ENCODE results near the gene GRM8.

DNA sequence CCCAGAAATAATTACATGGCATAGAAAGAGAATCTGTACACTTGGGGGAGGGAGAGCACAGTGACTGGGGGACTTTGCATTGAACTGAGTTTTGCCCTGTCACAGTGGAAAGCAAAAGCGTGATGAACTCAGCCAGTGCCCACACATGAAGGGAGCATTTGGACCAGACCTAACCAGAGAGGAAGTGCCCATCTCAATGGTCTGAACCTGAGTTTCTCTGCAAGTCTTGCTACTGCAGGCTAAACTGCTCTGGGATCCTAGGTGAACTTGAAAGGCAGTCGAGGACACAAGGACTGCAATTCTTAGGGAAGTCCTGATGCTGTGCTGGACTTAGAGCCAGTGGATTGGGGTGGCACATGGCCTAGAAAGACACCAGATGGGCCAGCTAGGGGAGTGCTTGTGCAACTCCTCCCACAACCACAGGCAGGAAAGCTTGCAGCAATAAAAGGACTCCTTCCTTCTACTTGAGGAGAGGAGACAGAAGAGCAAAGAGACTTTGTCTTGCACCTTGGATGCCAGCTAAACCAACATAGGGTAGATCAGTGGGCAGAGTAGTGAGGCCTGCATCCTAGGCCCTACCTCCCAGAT, 259.0 kb downstream of the GRM8 start:
- TF ChIP-seq CTCF (IDR thresholded peaks at IDR 0.05) = no peak
- no peak for TF ChIP-seq POLR2A (IDR thresholded peaks at IDR 0.05; ENCODE audit: low read length)
- no peak for TF ChIP-seq EP300 (IDR thresholded peaks at IDR 0.05)
- TF ChIP-seq, protein P1, sequence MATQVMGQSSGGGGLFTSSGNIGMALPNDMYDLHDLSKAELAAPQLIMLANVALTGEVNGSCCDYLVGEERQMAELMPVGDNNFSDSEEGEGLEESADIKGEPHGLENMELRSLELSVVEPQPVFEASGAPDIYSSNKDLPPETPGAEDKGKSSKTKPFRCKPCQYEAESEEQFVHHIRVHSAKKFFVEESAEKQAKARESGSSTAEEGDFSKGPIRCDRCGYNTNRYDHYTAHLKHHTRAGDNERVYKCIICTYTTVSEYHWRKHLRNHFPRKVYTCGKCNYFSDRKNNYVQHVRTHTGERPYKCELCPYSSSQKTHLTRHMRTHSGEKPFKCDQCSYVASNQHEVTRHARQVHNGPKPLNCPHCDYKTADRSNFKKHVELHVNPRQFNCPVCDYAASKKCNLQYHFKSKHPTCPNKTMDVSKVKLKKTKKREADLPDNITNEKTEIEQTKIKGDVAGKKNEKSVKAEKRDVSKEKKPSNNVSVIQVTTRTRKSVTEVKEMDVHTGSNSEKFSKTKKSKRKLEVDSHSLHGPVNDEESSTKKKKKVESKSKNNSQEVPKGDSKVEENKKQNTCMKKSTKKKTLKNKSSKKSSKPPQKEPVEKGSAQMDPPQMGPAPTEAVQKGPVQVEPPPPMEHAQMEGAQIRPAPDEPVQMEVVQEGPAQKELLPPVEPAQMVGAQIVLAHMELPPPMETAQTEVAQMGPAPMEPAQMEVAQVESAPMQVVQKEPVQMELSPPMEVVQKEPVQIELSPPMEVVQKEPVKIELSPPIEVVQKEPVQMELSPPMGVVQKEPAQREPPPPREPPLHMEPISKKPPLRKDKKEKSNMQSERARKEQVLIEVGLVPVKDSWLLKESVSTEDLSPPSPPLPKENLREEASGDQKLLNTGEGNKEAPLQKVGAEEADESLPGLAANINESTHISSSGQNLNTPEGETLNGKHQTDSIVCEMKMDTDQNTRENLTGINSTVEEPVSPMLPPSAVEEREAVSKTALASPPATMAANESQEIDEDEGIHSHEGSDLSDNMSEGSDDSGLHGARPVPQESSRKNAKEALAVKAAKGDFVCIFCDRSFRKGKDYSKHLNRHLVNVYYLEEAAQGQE (IDR thresholded peaks at IDR 0.05) = no peak
